Measurements from ENCODE around the gene CTNNA3. TPM values are rescaled to one million over a fixed set of nuclear protein-coding genes. Genes with fewer than 3 reads are reported as not detected.

The CTNNA3 gene
- polyA plus RNA-seq, 1 experiment, result 0.26 TPM

- no peak for DNase-seq (ENCODE audit: low read depth, low spot score)
These were observed 847.1 kb downstream of the CTNNA3 start for GRCh38 chr10:66848856-66849255.

GRCh38 chr10:66844176-66844942 is 851.6 kb downstream of the CTNNA3 start:
- H3K27ac ChIP-seq (ENCODE audit: low read depth, low read length), result no peak overlapping the region
- POLR2A ChIA-PET, result no interaction called here
- no peaks in the 10 kb centered on the region for H3K27me3 ChIP-seq (ENCODE audit: control insufficient read depth, insufficient read depth, low read length)
- DNase-seq (ENCODE audit: low read depth, low spot score), result no peak
- peak; percentile 44 for TF ChIP-seq CTCF (IDR thresholded peaks at IDR 0.05; ENCODE audit: low read depth, low read length)
- H3K4me3 ChIP-seq (ENCODE audit: low read depth, low read length), result no peak overlapping the region
- CTCF ChIA-PET, result no interaction called here
- H3K9me3 ChIP-seq (ENCODE audit: control insufficient read depth, insufficient read depth, low read length), result no peaks in the 10 kb centered on the region

More at GRCh38 chr10:66848856-66849255, 847.1 kb downstream of the CTNNA3 start:
- H3K9me3 ChIP-seq (ENCODE audit: control insufficient read depth, insufficient read depth, low read length), result no peaks in the 10 kb centered on the region
- POLR2A ChIA-PET, result no interaction called here
- CTCF ChIA-PET, result no interaction called here
- no peaks in the 10 kb centered on the region for H3K27me3 ChIP-seq (ENCODE audit: control insufficient read depth, insufficient read depth, low read length)
- H3K4me3 ChIP-seq (ENCODE audit: low read depth, low read length), result no peak overlapping the region
- H3K27ac ChIP-seq (ENCODE audit: low read depth, low read length), result no peak overlapping the region
- no peak for TF ChIP-seq CTCF (IDR thresholded peaks at IDR 0.05; ENCODE audit: low read depth, low read length)

GRCh38 chr10:66843396-66843795 is 852.6 kb downstream of the CTNNA3 start:
- Histone ChIP-seq H3K27ac (ENCODE audit: low read depth, low read length) (no peak overlapping the region), H3K27me3 (ENCODE audit: control insufficient read depth, insufficient read depth, low read length) (no peaks in the 10 kb centered on the region), H3K9me3 (ENCODE audit: control insufficient read depth, insufficient read depth, low read length) (no peaks in the 10 kb centered on the region), H3K4me3 (ENCODE audit: low read depth, low read length) (no peak overlapping the region)
- TF ChIP-seq CTCF (IDR thresholded peaks at IDR 0.05; ENCODE audit: low read depth, low read length), result no peak
- DNase-seq (ENCODE audit: low read depth, low spot score), result no peak
- ChIA-PET CTCF (no interaction called here), POLR2A (no interaction called here)

- Histone ChIP-seq H3K27me3 (ENCODE audit: control insufficient read depth, insufficient read depth, low read length) (no peaks in the 10 kb centered on the region), H3K4me3 (ENCODE audit: low read depth, low read length) (no peak overlapping the region), H3K27ac (ENCODE audit: low read depth, low read length) (no peak overlapping the region), H3K9me3 (ENCODE audit: control insufficient read depth, insufficient read depth, low read length) (no peaks in the 10 kb centered on the region)
- DNase-seq (ENCODE audit: low read depth, low spot score), result no peak
- POLR2A ChIA-PET, result no interaction called here
- no peak for TF ChIP-seq CTCF (IDR thresholded peaks at IDR 0.05; ENCODE audit: low read depth, low read length)
- CTCF ChIA-PET, result no interaction called here
These were observed 853.1 kb downstream of the CTNNA3 start for GRCh38 chr10:66842867-66843266.

- Histone ChIP-seq H3K9me3 (ENCODE audit: control insufficient read depth, insufficient read depth, low read length) (no peaks in the 10 kb centered on the region), H3K4me3 (ENCODE audit: low read depth, low read length) (no peak overlapping the region), H3K27me3 (ENCODE audit: control insufficient read depth, insufficient read depth, low read length) (no peaks in the 10 kb centered on the region), H3K27ac (ENCODE audit: low read depth, low read length) (no peak overlapping the region)
- no peak for TF ChIP-seq CTCF (IDR thresholded peaks at IDR 0.05; ENCODE audit: low read depth, low read length)
- DNase-seq (ENCODE audit: low read depth, low spot score), result no peak
- ChIA-PET POLR2A (no interaction called here), CTCF (no interaction called here)
These were observed 853.6 kb downstream of the CTNNA3 start for GRCh38 chr10:66842371-66842770.
